Kidney (tissue), 14 donors: ENCODE results near the gene DRC1. TPM values are rescaled to one million over a fixed set of nuclear protein-coding genes. Genes with fewer than 3 reads are reported as not detected.
A peak's percentile ranks its signal among the peaks of the same experiment; 100 is the strongest.

Experiments used
- DNase-seq, 5 donors: peaks; one replicate each; pipeline ENCODE4 v3.0.0-alpha.2; 2013 to 2020
- FAIRE-seq: peaks from 2 replicates; lab custom pipeline; 2012; peaks lifted over from hg19 to GRCh38; lab: Jason Lieb, UNC
- H3K27ac ChIP-seq, 2 donors: one replicate each; pipeline ENCODE4 v1.7.0; 2013; ENCODE audit warnings: low read depth in 2 of 2, low read length in 2 of 2, inconsistent platforms in 1 of 2
- H3K27me3 ChIP-seq: one replicate; pipeline ENCODE4 v1.7.1; 2013; ENCODE audit warnings: low read length, inconsistent platforms; ENCODE audit not compliant: control insufficient read depth, insufficient read depth
- H3K36me3 ChIP-seq, 3 donors: one replicate each; pipeline versions ENCODE4 v1.7.0 to v1.7.1; 2013; ENCODE audit warnings: low read length in 3 of 3, control low read depth in 1 of 3, inconsistent platforms in 1 of 3; ENCODE audit not compliant: insufficient read depth in 3 of 3, control insufficient read depth in 2 of 3
- H3K4me1 ChIP-seq, 3 donors: one replicate each; pipeline versions ENCODE4 v1.7.0 to v1.7.1; 2013; ENCODE audit warnings: low read length in 3 of 3, inconsistent platforms in 1 of 3, low read depth in 1 of 3; ENCODE audit not compliant: control insufficient read depth in 2 of 3, insufficient read depth in 2 of 3
- H3K4me3 ChIP-seq, 3 donors: one replicate each; pipeline versions ENCODE4 v1.7.0 to v1.8.1; 2013; ENCODE audit warnings: low read length in 3 of 3, control low read depth in 1 of 3, inconsistent platforms in 1 of 3
- H3K9ac ChIP-seq, 3 donors: one replicate each; pipeline versions ENCODE4 v1.7.0 to v1.7.1; 2013; ENCODE audit warnings: low read length in 3 of 3, control low read depth in 1 of 3, inconsistent platforms in 1 of 3
- H3K9me3 ChIP-seq, 3 donors: one replicate each; pipeline versions ENCODE4 v1.7.0 to v1.7.1; 2013; ENCODE audit warnings: low read length in 3 of 3, control low read depth in 1 of 3, inconsistent platforms in 1 of 3; ENCODE audit not compliant: control insufficient read depth in 2 of 3, insufficient read depth in 1 of 3
- intact Hi-C: fragments of 100-400 bp; cut with DNase I; formaldehyde crosslinking; loops from one replicate; pipeline ENCODE4 v1.11.1; 2022
- polyA plus RNA-seq: library from polyadenylated mRNA; stranded (reverse); fragments of 350-450 nt; fragmentation: Illumina TruSeq; extraction: RNeasy Lipid Tissue Mini Kit (QIAGEN cat#74804); gene quantifications from one replicate; pipeline ENCODE4 v1.2.3, GENCODE V29; 2014; ENCODE audit warnings: low read depth, low replicate concordance; ENCODE audit not compliant: insufficient read depth
- total RNA-seq: library from RNA; stranded (reverse); fragmentation: NEBNext Ultra II Directional; extraction: Animal tissue kit (Norgen Biotek cat#: 25700); gene quantifications from one replicate; pipeline ENCODE4 v1.2.1, GENCODE V29; 2021
- TF ChIP-seq, protein P1 (sequence below): IDR thresholded peaks from 3 replicates; pipeline ENCODE4 v1.5.1; 2012; ENCODE audit warnings: mild to moderate bottlenecking, moderate library complexity, borderline replicate concordance; ENCODE audit not compliant: insufficient read depth; ENCODE audit errors: extremely low read depth
- donor health status: control.
- donor health status: control.
- donor health status: control.
- donor health status: control.
- donor health status: control.
- donor health status: DM: yes; HTN: yes; CAD: no.
- donor health status: Normal renal cell carcinoma (clear cell type).

DRC1 gene
- total and polyA plus RNA-seq, 2 donors from 2014 or later: 0.76 TPM; not detected in 1

DNA sequence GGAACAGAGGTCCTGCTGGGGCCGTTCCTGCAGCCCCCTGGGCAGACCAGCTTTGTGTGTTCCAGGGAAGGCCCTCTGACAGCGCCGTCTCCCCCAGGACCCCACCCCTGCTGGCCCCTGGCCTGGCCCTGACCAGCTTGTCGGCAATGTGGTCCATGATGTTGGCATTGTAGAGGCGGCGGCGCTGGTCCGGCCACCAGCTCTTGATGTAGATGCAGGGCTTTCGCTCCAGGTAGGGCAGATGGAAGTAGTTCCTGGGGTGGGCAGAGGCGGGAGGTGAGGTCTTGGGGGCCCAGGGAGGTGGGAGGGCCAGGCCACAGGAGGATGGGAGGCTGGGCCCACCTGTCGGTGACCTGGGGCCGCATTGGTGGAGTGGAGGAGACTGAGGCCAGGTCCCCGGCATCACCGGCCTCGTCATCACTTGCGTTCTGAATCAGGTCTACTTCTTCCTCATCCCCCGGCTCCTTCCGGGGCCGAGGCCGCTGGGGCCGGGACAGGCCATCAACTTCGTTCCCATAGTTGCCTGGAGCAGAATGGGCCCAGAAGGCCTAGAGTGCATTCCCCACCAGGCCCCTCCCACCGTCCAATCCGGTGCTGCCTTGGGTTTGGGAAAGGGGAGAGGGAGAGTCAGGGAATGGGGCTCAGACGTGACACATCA, 77.5 kb downstream of the DRC1 start:
- H3K27me3 ChIP-seq: no peaks in the 10 kb centered on the region
- H3K9me3 ChIP-seq: no peaks in the 10 kb centered on the region
- TF ChIP-seq, protein P1, sequence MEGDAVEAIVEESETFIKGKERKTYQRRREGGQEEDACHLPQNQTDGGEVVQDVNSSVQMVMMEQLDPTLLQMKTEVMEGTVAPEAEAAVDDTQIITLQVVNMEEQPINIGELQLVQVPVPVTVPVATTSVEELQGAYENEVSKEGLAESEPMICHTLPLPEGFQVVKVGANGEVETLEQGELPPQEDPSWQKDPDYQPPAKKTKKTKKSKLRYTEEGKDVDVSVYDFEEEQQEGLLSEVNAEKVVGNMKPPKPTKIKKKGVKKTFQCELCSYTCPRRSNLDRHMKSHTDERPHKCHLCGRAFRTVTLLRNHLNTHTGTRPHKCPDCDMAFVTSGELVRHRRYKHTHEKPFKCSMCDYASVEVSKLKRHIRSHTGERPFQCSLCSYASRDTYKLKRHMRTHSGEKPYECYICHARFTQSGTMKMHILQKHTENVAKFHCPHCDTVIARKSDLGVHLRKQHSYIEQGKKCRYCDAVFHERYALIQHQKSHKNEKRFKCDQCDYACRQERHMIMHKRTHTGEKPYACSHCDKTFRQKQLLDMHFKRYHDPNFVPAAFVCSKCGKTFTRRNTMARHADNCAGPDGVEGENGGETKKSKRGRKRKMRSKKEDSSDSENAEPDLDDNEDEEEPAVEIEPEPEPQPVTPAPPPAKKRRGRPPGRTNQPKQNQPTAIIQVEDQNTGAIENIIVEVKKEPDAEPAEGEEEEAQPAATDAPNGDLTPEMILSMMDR: no peak
- no peak overlapping the region for H3K9ac ChIP-seq
- H3K36me3 ChIP-seq: no peaks in the 10 kb centered on the region
- H3K4me3 ChIP-seq: no peak overlapping the region
- FAIRE-seq: no peak
- peak in 2 of 5 donors; percentile 23 to 55 for DNase-seq
- H3K4me1 ChIP-seq: no peaks in the 10 kb centered on the region
- no peak overlapping the region for H3K27ac ChIP-seq
- intact Hi-C loops: no loop called here

DNA sequence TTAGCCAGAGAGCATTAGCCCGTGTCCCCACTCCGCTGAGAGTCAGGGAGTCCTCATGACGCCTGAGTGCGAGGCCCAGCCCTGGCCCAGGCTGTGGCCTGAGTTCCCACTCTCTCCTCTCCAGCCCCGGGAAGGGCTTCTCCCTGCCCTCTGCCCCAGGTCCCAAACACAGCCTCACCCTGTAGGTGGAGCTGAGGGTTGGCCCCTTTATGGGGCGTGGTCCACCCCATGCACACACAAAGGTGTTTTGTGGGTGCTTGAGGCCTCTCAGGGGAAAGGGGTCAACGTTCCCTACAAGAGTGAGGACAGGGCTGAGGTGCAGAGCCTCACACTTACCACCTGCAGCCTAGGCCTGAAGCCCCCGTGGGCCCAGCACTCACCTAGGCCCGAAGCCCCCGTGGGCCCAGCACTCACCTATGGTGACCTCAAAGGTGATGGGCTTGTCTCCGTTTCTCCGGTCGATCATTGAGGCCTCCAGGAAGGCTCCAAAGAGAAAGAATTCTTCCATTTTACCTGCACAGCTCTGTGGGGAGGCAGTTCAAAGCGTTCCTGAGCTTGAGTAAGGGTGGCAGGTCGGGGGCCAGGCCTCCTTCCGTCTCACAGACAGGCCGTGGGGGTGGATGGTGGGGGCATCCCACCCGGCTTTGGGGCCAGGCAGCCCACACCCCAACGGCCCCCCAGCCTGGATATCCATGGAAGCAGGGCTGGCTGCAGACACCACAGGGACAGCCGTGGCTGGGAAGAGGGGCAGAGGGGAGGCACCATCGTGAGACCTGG, 78.3 kb downstream of the DRC1 start:
- Histone ChIP-seq H3K36me3 (no peaks in the 10 kb centered on the region), H3K9ac (no peak overlapping the region), H3K4me3 (no peak overlapping the region), H3K4me1 (no peaks in the 10 kb centered on the region), H3K27ac (no peak overlapping the region), H3K27me3 (no peaks in the 10 kb centered on the region), H3K9me3 (no peaks in the 10 kb centered on the region)
- no peak for FAIRE-seq
- peak in 1 of 5 donors; percentile 54 for DNase-seq
- intact Hi-C loops: no loop called here
- TF ChIP-seq, protein P1: no peak

DNA sequence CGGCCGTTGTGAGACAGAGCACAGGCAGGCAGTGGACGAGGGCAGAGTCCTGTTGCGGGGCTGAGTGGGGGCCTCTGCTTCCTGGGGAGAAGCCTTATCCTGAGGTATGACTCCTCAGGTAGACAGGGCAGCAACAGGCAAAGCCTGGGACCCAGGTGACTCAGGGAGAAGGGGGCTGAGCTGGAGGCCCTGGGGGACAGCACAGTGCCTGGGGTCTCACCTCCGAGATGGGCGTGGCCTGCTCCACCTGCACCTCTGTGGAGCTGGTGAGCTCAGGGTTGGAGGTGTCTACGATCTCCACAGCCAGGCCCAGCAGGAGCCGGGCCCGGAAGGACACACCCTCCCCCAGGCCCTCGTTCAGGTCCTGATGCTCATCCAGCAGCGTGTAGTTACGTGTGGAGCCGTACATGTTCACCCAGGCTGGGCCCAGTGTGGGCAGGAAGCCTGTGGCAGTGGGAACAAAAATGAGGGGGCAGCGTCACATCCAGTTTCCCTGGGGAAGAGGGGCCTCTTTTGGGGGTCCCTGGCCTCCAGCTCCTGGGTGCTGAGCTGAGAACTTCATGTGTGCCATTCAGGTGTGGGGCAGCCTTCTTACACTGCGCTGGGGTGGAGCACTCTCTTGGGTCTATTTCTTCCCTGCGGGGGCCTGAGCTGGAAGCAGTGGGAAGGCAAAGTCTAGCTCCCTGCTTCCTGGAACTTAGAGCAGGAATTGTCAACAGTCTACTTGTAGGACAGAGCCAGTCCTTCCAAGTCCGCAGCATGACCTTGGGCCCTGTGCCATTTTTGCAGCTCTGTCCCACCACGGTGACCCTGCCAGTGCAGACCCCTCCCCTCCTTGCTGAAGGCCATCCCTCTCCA, 79.1 kb downstream of the DRC1 start:
- peak in 1 of 5 donors; percentile 59 for DNase-seq
- Histone ChIP-seq H3K4me3 (no peak overlapping the region), H3K27ac (no peak overlapping the region), H3K27me3 (no peaks in the 10 kb centered on the region), H3K4me1 (no peaks in the 10 kb centered on the region), H3K36me3 (no peaks in the 10 kb centered on the region), H3K9ac (no peak overlapping the region), H3K9me3 (no peaks in the 10 kb centered on the region)
- no peak for FAIRE-seq
- intact Hi-C loops: no loop called here
- TF ChIP-seq, protein P1: no peak
